NOMO-1 treated with DMSO at 0.1 percent for 48 hours (cell line): ENCODE data around the gene ZNF205.
"Not testable (repeated sequence)": the region's sequence is repeated elsewhere in the genome, so short reads cannot be mapped to it uniquely, and the experiment has no call there.

ENCODE experiments used
- DNase-seq: peaks from one replicate; lab custom pipeline; 2025; ENCODE audit not compliant: unreplicated experiment; lab: John Stamatoyannopoulos, UW

ZNF205 gene

DNA sequence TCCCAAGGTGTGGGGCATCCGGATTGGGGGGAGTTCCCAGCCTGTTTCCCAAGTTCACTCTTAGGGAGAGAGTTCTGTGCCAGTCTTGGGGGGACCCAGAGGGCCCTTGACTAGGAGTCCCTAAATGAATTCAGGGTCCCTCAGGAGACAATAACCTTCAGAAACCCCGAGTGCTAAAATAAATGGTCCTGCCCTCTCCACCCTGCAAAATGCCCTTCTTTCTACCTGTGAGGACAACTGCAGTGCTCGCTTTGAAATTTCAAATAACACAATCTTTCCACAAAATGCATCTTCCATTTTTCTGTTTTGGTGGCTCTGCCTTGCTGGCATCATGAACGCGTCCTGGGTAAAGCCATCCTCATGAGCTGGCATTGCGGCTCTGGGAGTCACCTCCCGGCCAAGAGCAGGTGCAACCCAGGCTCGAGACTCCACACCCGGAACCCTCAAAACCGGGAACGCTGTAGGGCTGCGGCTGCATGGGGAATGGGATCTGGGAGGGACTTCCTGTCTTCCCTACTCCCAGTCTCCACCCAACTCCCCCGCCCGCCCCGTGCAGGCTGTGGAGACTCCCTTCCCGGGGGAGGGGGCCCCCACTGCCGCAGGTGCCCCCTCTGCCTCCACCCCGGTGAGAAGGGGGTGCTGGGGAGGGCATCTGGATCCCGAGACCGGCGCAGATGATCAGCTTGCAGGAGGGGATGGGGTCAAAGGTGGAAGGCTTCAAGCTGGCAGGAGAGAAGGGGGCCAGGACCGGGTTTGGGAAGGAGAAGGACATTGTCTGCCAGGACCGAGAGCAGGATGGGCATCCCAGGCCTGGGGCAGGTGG lies at the start of gene ZNF205:
Gene ZNF205 (plus strand): TSS at position 529 of the 823 bp plus-strand sequence. CDS start 845 bp downstream, outside the sequence.
- DNase-seq: no peak

- DNase-seq: no peak
Observed at GRCh38 chr16:3063625-3064386, 48.6 kb upstream of the ZNF205 start.

- DNase-seq: no peak
Observed at GRCh38 chr16:3065069-3065741, 47.2 kb upstream of the ZNF205 start, which contains the start of gene IL32. TSS of gene IL32 (plus strand) at chr16:3065640. CDS start at chr16:3065812, 172 bp downstream.

GRCh38 chr16:3065742-3066439 lies 46.5 kb upstream of the ZNF205 start:
- DNase-seq: no peak

DNA sequence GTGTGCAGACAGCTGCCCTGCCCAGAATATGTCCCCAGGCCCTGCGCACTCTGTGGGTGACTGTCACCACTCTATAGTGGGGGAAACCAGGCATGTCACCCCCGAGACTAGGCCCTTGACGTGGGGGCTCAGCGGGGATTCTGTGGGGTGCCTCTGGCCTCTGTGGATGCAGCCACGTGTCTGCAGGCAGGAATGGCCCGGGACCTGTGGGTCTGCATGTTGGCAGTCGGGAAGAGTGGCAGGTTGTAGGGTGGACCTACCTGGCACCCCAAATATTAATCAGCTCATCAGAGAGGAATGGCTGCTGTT lies 46.0 kb upstream of the ZNF205 start:
- no peak for DNase-seq

DNA sequence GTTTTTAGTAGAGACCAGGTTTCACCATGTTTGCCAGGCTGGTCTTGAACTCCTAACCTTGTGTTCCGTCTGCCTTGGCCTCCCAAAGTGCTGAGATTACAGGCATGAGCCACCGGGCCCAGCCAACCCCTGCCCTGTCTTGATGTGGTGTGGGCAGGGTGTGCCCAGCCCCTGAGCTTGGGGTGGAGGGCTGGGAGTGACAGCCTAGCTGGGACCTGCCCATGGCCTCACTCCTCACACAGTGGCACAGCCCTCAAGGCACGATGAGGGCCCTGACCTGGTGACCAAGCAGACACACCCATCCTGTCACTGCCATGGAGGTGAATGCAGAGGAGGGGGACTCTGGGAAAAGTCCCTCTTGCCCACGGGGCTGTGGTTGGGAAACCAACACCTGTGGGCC lies 43.9 kb upstream of the ZNF205 start:
- no peak for DNase-seq

DNA sequence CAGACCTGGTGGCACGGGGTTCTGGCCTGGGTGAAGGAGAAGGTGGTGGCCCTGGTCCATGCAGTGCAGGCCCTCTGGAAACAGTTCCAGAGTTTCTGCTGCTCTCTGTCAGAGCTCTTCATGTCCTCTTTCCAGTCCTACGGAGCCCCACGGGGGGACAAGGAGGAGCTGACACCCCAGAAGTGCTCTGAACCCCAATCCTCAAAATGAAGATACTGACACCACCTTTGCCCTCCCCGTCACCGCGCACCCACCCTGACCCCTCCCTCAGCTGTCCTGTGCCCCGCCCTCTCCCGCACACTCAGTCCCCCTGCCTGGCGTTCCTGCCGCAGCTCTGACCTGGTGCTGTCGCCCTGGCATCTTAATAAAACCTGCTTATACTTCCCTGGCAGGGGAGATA lies 43.2 kb upstream of the ZNF205 start:
- DNase-seq: not testable (repeated sequence)

DNA sequence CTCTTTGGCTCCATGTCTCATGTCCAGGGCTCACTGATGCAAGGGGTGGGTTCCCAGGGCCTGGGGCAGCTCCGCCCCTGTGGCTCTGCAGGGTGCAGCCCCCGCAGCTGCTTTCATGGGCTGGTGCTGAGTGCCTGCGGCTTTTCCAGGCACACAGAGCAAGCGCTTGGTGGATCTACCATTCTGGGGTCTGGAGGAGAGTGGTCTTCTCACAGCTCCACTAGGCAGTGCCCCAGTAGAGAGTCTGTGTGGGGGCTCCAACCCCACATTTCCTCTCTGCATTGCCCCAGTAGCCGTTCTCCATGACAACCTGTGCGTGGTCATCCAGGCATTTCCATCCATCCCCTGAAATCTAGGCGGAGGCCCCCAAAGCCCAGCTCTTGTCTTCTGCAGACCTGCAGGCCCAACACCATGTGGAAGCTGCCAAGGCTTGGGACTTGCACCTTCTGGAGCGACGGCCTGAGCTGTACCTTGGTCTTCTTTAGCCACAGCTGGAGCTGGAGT lies 41.7 kb upstream of the ZNF205 start:
- DNase-seq: no peak

GRCh38 chr16:3071655-3072054 lies 40.7 kb upstream of the ZNF205 start:
- no peak for DNase-seq

- DNase-seq: not testable (repeated sequence)
Observed at GRCh38 chr16:3072148-3072547, 40.2 kb upstream of the ZNF205 start.

DNA sequence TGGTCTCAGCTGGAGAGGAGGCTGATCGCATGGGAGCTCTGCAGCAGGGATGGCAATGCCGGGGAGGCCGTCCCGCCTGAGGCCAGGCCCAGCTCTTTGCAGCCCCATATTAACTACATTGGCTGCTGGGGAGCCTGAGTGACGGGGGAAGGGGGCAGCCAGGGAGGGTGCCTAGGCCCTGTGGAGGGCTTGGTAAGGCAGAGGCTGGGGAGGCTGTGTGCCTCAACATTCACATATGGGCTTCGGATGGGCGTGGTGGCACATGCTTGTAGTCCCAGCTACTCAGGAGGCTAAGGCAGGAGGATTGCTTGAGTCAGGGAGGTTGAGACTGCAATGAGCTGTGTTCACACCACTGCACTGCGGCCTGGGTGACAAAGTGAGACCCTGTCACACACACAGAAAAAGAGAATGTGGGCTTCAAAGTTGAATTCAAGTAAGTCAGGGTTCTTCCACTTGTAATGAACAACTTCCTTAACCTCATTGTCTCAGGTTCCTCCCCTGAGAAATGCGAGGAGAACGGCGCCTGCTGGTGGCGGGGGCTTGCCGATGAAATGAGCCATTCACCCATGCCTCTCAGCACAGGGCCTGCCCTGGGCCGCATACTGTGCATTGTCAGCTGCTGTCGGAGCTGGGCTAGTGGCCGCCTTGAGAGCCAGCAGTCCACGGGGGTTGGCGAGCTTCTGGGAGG lies 39.7 kb upstream of the ZNF205 start:
- peak; percentile 24 for DNase-seq

GRCh38 chr16:3073448-3073847 lies 38.9 kb upstream of the ZNF205 start:
- no peak for DNase-seq

DNA sequence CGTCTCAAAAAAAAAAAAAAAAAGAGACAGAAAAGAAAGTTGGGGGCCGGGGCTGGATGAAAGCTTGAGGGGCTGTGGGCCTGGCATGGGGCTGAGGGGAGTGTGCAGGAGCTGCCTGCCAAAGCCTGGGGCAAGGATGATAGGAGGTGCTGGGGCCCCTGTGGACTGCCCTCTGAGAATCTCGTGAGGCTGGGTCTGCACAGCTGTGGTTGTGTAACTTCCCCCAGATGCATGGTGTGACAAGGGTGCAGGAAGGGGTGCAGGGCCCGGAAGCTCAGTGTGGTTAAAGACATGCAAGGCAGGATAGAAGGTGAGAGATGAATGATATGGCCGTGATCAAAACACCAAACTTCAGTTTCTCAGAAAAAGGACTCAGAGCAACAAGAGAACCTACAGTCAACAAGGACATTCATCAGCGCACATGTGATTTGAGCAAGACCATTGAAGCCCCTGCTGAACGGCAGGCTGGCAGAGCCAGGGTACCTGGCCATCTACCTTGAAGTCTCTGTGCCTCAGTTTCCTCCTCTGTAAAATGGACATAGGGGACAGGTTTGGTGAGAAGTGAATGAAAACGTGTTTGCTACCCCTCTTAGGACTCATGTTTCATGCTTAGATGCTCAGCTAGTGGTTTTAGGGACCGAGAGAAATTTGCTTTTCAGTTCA lies 37.4 kb upstream of the ZNF205 start:
- DNase-seq: peak; percentile 45

GRCh38 chr16:3075523-3075915 lies 36.9 kb upstream of the ZNF205 start:
- no peak for DNase-seq

DNA sequence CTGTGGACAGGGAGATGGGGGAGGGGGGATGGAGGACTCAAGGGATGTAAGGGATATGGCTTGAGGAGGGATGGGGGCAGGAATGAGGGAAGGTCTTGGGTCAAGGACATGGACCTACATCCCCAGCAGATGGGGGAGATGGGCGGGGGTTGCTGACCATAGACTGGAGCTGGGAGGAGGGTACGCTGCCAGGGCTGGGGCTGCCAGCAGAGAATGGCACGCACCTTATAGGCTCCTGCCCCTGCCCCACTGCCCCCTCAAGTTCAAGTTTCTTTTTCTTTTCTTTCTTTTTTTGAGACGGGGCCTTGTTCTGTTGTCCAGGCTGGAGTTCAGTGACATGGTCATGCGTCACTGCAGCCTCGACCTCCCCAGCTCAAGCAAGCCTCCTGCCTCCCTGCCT lies 36.4 kb upstream of the ZNF205 start:
- DNase-seq: not testable (repeated sequence)

- DNase-seq: no peak
Observed at GRCh38 chr16:3076577-3076976, 35.8 kb upstream of the ZNF205 start.

- DNase-seq: no peak
Observed at GRCh38 chr16:3080024-3080423, 32.4 kb upstream of the ZNF205 start.

- not testable (repeated sequence) for DNase-seq
Observed at GRCh38 chr16:3081957-3082356, 30.4 kb upstream of the ZNF205 start.

DNA sequence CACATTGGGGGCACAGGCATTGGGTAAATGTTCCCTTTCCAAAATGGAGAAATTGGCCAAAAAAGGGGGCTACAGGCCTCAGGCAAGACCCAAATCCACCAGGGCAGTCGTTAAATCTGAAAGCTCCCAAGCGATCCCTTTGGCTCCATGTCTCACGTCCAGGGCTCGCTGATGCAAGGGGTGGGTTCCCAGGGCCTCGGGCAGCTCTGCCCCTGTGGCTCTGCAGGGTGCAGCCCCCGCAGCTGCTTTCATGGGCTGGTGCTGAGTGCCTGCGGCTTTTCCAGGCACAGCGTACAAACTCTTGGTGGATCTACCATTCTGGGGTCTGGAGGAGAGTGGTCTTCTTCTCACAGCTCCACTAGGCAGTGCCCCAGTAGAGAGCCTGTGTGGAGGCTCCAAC lies 29.0 kb upstream of the ZNF205 start:
- not testable (repeated sequence) for DNase-seq

DNA sequence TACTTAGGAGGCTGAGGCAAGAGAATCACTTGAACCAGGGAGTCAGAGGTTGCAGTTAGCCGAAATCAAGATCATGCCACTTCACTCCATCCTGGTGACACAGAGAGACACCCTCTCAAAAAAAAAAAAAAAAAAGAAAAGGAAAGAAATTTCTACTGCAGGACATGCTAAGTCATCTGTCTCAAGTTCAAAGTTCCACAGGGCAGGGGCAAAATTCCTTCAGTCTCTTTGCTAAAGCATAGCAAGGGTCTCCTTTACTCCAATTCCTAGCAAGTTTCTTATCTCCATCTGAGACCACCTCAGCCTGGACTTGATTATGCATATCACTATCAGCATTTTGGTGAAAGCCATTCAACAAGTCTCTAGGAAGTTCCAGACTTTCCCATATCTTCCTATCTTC lies 27.9 kb upstream of the ZNF205 start:
- no peak for DNase-seq
